ENCODE data around the gene PSD2.

The PSD2 gene

GRCh38 chr5:139884734-139885133 is 89.1 kb downstream of the PSD2 start:
- no peak for DNase-seq

DNA sequence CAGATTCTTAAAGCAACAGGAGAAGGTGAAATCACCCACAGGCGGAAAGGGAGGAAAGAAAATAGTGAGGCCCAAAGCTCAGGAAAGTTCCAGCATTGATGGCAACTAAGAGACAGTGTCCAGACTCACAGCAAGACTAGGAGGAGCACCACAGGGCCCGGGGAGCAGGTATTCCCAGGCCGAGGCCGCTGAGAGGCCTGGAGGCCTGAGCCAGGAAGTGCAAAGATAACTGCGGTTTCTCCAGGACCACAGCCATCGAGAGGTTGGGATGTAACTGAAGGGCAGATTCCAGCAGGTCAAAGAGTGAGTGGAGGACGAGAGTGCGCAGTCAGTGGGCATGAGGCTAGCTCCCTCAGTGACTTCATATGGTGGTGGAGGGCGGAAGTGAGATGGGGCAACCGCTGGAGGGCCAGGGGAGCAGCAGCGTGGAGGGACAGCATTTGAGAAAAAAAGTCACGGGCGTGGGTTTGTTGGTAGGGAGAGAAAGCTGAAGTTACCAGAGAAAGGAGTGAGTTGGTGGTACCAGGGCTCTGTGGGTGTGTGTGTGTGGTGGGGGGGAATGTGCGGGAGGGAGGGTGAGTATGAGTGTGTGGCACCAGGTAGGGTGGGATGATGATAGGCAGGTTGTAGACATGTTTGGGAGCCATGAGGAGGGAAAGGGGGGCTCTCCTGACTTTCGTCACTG is 89.7 kb downstream of the PSD2 start:
- DNase-seq = no peak

- DNase-seq = no peak
Measured at GRCh38 chr5:139885857-139886208, 90.2 kb downstream of the PSD2 start.

DNA sequence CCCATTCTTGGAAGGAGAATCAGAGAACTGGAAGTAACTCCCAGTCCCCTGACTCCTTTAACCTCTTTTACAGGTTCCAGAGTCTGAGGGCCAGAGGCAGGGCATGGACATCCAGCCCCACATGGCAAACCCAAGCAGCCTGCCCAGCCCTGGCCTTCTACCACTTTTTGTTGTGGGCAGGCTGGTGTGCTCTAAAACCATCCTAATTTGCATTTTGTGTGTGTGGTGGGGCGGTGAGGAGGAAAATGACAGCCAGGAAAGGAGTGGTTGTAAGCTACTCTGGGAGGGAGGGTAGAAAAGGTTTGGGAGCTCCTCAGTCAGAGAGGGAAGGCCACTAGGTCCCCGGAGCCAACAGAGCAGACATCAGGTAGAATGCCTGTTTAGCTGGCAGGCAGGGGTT is 90.6 kb downstream of the PSD2 start:
- no peak for DNase-seq

DNA sequence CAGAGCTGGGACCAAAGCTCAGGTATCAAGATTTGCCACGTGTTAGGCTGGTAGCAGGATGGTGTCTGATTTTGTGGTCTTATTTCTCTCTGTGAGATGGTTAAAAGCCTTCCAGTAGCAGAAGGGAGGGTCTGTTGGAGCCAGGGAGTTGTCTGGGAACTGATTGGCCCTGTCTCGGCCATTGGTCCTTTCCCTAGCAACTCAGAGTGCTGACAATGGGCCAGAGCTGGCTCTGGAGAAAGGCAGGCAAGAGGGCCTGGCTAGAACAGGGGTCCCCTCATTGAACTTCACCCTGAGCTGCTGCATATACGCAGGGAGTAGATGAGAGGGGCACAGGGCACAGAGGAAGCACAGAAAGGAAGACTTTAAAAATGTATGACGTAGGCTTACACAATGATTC is 92.8 kb downstream of the PSD2 start:
- no peak for DNase-seq

DNA sequence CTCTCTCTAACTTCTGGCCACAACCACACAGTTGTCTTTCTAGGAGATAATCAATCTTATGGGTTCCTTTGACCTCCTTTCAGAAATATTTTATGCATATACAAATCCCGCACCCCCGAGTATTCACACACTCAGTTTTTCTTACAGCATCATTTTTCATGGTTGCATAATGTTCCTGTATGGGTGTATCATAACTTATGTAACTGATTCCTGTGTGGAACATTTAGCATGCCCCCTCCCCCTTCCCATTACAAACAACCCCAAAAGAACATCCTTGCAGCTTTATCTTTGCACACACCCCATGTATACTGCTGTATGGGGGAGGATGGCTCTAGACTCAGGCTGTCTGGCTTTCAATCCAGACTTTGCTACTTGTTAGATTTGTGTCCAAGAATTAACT is 93.8 kb downstream of the PSD2 start:
- no peak for DNase-seq

DNA sequence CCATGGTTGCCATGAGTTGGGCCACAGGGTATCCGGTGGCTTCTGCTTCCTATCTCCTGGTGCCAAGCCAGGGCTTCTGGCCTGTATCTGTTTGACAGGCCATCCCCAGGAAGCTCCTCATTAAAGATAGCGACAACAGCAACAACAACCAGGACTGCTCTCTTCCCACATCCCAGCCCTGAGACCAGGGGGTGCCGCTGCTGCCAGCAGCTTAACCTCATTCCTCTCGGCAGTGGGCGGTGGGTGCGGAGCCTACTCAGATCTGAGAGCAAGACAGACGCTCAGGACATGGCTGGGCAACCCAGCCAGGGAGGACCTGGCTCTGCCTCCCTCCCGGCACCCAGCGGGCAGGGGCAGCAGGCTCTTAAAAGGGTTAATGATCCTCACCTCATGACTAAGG is 98.3 kb downstream of the PSD2 start:
- no peak for DNase-seq

Measured in SW 1271 (cell line).